CD4-positive, alpha-beta T cell (primary cell): ENCODE measurements around the gene NPR2. TPM values are rescaled to one million over a fixed set of nuclear protein-coding genes. Genes with fewer than 3 reads are reported as not detected.

Source experiments
- ATAC-seq: fragments of 200-7000 bp; cut with Tn5 transposase; one replicate; pipeline ENCODE4 v1.10.0; 2022; ENCODE audit warnings: mild to moderate bottlenecking; ENCODE audit not compliant: poor library complexity
- CTCF ChIA-PET: fragments of 350-600 bp; sonication (Branson Sonifier 250); formaldehyde crosslinking; loops from one replicate; lab custom pipeline; 2021; ENCODE audit warnings: antibody characterized with exemption, inconsistent platforms; lab: Charles Lee
- POLR2A ChIA-PET: fragments of 350-600 bp; sonication (Branson Sonifier 250); formaldehyde crosslinking; loops from one replicate; lab custom pipeline; 2021; ENCODE audit warnings: antibody characterized with exemption, inconsistent platforms; lab: Charles Lee
- DNase-seq, 14 experiments: peaks; one replicate each; pipeline ENCODE4 v3.0.0-alpha.2; 2013 to 2020; ENCODE audit warnings: mixed read lengths in 2 of 14
- H3K27ac ChIP-seq, 2 donors: one replicate each; pipeline versions ENCODE4 v1.5.1 to v1.7.0; 2013; ENCODE audit warnings: low read length in 2 of 2, low read depth in 1 of 2, mild to moderate bottlenecking in 1 of 2
- H3K27me3 ChIP-seq, 2 experiments: 1 replicate in 1 of 2; 2 replicates in 1 of 2; pipeline versions ENCODE4 v1.6.1 to v1.7.0; 2013; ENCODE audit warnings: low read length in 2 of 2, control low read depth in 1 of 2, mild to moderate bottlenecking in 1 of 2, moderate library complexity in 1 of 2; ENCODE audit not compliant: insufficient read depth in 2 of 2, control insufficient read depth in 1 of 2
- H3K36me3 ChIP-seq: one replicate; pipeline ENCODE4 v1.6.1; 2013; ENCODE audit warnings: low read length, control low read depth; ENCODE audit not compliant: insufficient read depth
- H3K4me1 ChIP-seq: one replicate; pipeline ENCODE4 v1.6.1; 2013; ENCODE audit warnings: low read length, control low read depth; ENCODE audit not compliant: insufficient read depth
- H3K4me3 ChIP-seq: one replicate; pipeline ENCODE4 v1.5.1; 2013; ENCODE audit warnings: mild to moderate bottlenecking, low read length, moderate library complexity
- H3K9me3 ChIP-seq, 2 experiments: 1 replicate in 1 of 2; 2 replicates in 1 of 2; pipeline versions ENCODE4 v1.6.1 to v1.7.0; 2013; ENCODE audit warnings: low read length in 2 of 2, mild to moderate bottlenecking in 2 of 2, control low read depth in 1 of 2, moderate library complexity in 1 of 2; ENCODE audit not compliant: control insufficient read depth in 1 of 2, insufficient read depth in 1 of 2
- H3K27ac Mint-ChIP-seq: one replicate; pipeline ENCODE4 v1.8.0; 2020; ENCODE audit warnings: mixed read lengths
- H3K27me3 Mint-ChIP-seq: one replicate; pipeline ENCODE4 v1.8.0; 2021; ENCODE audit warnings: mixed read lengths
- H3K36me3 Mint-ChIP-seq: one replicate; pipeline ENCODE4 v1.8.0; 2021; ENCODE audit warnings: low read depth, mixed read lengths
- H3K4me1 Mint-ChIP-seq: one replicate; pipeline ENCODE4 v1.8.0; 2021; ENCODE audit warnings: low read depth, mixed read lengths
- H3K4me3 Mint-ChIP-seq: one replicate; pipeline ENCODE4 v1.8.0; 2020; ENCODE audit warnings: mild to moderate bottlenecking, mixed read lengths
- H3K9me3 Mint-ChIP-seq: one replicate; pipeline ENCODE4 v1.8.0; 2020; ENCODE audit warnings: mixed read lengths
- CTCF ChIP-seq: fragments of 200-600 bp; IDR thresholded peaks from one replicate; pipeline ENCODE4 v1.8.0; 2022; ENCODE audit warnings: antibody characterized with exemption, mild to moderate bottlenecking
- intact Hi-C, 2 experiments: fragments of 100-400 bp; cut with DNase I in 1 of 2; cut with micrococcal nuclease in 1 of 2; formaldehyde crosslinking; loops; one replicate each; pipeline versions ENCODE4 v1.15.1 to v1.9.0; 2023 to 2025; cut with DNase I, micrococcal nuclease
- total RNA-seq, 174 experiments: library from RNA in 2 of 174; stranded (reverse) in 2 of 174; gene quantifications; one replicate each; pipeline ENCODE4 v1.2.3 and lab custom pipeline; 2021 to 2026

The NPR2 gene
- total RNA-seq, 2 experiments from 2014 or later, result 1.2 to 4.2 TPM

DNA sequence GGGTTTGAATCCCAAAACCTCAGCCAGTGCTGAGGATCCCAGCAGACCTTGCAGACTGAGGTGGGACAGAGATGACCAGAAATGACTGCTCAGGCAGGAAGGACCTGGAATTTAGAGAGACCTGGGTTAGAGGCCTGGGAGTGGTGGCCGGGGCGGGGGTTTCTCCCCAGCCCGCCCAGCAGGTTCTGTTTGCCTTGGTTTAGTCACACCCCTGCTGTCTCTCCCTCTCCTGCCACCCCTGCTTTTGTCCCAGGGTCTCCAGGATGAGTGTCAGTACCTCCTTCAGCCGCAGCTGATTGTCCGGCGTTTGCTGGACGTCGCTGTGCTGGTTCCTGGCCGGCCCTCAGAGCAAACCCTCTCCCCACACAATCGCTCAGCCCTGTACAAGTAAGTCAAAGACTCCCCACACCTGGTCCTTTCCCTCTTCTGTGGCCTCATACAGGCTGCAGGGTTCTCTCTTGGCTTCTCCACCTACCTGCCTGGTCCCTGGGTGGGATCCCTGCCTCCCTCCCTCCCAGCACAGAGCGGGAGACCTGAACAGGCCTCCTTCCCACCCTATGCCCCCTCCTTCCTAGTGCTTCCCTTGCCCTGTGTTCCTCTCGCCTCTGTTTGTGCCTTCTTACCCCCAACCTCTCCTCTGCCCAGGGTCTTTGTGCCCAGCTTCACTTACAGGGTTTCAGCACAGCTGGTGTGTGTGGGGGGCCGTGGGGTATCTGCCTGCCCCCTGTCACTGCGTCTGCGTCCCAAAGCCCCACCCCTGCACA, 49.7 kb downstream of the NPR2 start:
- Mint-ChIP-seq H3K27ac (no peak overlapping the region), H3K27me3 (no peaks in the 10 kb centered on the region), H3K4me1 (peaks cover 22% of the 10 kb centered on the region), H3K9me3 (no peaks in the 10 kb centered on the region), H3K36me3 (peaks cover 4% of the 10 kb centered on the region), H3K4me3 (no peak overlapping the region)
- Histone ChIP-seq H3K4me3 (no peak overlapping the region), H3K4me1 (peaks cover 19% of the 10 kb centered on the region), H3K36me3 (no peaks in the 10 kb centered on the region), H3K27me3 (no peaks in the 10 kb centered on the region), H3K9me3 (no peaks in the 10 kb centered on the region), H3K27ac (no peak overlapping the region)
- ChIA-PET POLR2A (no interaction called here), CTCF (no interaction called here)
- ATAC-seq (no peak), DNase-seq (no peak)
- TF ChIP-seq CTCF, result no peak
- intact Hi-C loops, result no loop called here

DNA sequence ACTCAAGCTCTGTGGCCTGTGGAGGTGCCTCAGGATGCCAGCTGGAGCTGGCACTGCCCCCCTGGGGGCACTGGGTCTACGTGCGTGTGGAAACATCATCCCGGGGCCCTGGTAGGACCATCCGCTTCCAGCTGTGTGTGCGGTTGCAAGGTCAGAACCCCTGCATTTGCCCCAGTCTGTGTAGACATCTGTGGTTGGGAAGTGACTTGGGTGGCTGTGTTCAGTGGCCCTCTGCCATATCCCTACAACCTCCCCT, 50.2 kb downstream of the NPR2 start:
- Mint-ChIP-seq H3K27ac (no peak overlapping the region), H3K4me3 (no peak overlapping the region), H3K9me3 (no peaks in the 10 kb centered on the region), H3K36me3 (peaks cover 4% of the 10 kb centered on the region), H3K27me3 (no peaks in the 10 kb centered on the region), H3K4me1 (peaks cover 22% of the 10 kb centered on the region)
- TF ChIP-seq CTCF, result no peak
- ChIA-PET POLR2A (no interaction called here), CTCF (no interaction called here)
- Histone ChIP-seq H3K27me3 (no peaks in the 10 kb centered on the region), H3K9me3 (no peaks in the 10 kb centered on the region), H3K27ac (no peak overlapping the region), H3K36me3 (no peaks in the 10 kb centered on the region), H3K4me3 (no peak overlapping the region), H3K4me1 (peaks cover 24% of the 10 kb centered on the region)
- intact Hi-C loops, result no loop called here
- DNase-seq (no peak), ATAC-seq (no peak)

- H3K9me3 Mint-ChIP-seq, result no peaks in the 10 kb centered on the region
- ChIA-PET POLR2A (no interaction called here), CTCF (no interaction called here)
- no peak overlapping the region for H3K4me3 Mint-ChIP-seq
- H3K9me3 ChIP-seq, result no peaks in the 10 kb centered on the region
- TF ChIP-seq CTCF, result no peak
- peaks cover 4% of the 10 kb centered on the region for H3K36me3 Mint-ChIP-seq
- no peaks in the 10 kb centered on the region for H3K27me3 ChIP-seq
- no peak overlapping the region for H3K27ac Mint-ChIP-seq
- no peak overlapping the region for H3K27ac ChIP-seq
- ATAC-seq (no peak), DNase-seq (no peak)
- peaks cover 26% of the 10 kb centered on the region for H3K4me1 ChIP-seq
- no peaks in the 10 kb centered on the region for H3K36me3 ChIP-seq
- no peak overlapping the region for H3K4me3 ChIP-seq
- H3K27me3 Mint-ChIP-seq, result no peaks in the 10 kb centered on the region
- intact Hi-C loops, result no loop called here
- H3K4me1 Mint-ChIP-seq, result peaks cover 22% of the 10 kb centered on the region
These were observed 50.8 kb downstream of the NPR2 start for GRCh38 chr9:35842020-35842745.
